ENCODE data around the gene ARHGEF39. TPM values are rescaled to one million over a fixed set of nuclear protein-coding genes. Genes with fewer than 3 reads are reported as not detected.

Gene ARHGEF39
- polyA plus RNA-seq (2013, experiment 1 of 2): 0.81 TPM
- polyA plus RNA-seq (2013, experiment 2 of 2): 0.73 TPM

GRCh38 chr9:35664531-35665470 lies at the start of gene ARHGEF39:
Gene ARHGEF39 (minus strand): TSS chr9:35665195. CDS start chr9:35665169, 26 bp downstream.
- H3K18ac ChIP-seq (ENCODE audit: low read depth in 1 of 2, low read length in 2 of 2): peak within 1 kb of the TSS; percentile 78 to 83
- no peak within 1 kb of the TSS for H2BK5ac ChIP-seq (ENCODE audit: low read depth, low read length, poor library complexity, severe bottlenecking)

DNA sequence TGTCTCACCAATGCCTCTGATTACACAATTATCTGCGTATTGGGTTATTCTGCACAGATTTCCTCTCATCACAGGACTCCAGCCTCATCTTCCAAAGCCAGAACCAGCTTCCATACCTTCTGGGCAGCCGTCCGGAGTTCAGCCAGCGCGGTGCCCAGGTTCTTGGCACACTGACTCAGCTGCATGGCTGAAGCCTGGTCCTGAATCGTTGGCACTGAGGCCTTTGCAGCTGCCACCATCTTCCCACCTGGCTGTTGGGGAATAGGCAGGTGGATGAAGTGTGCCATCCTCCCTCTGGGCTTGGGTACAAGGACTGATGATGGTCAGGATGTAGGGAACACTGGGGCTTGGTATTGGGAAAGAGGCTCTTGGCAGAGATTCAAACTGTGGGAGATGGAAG lies 49.1 kb upstream of the ARHGEF39 start:
- no peak for DNase-seq
- Histone ChIP-seq H3K23ac (ENCODE audit: low read length in 2 of 2) (peak overlapping the region in 1 of 2 experiments; percentile 35), H2BK120ac (ENCODE audit: low read depth, low read length) (no peak overlapping the region), H2BK15ac (ENCODE audit: low read depth, poor library complexity, severe bottlenecking) (no peak overlapping the region), H2BK12ac (ENCODE audit: low read length in 2 of 2) (no peak overlapping the region), H3K4me1 (ENCODE audit: control insufficient read depth, insufficient read depth, low read depth, low read length) (peaks cover 7% of the 10 kb centered on the region), H3K9me3 (ENCODE audit: control insufficient read depth, low read length) (no peaks in the 10 kb centered on the region), H3K4ac (ENCODE audit: low read depth in 1 of 2, low read length in 2 of 2) (no peak overlapping the region), H3K4me2 (ENCODE audit: low read length, poor library complexity, severe bottlenecking) (no peak overlapping the region), H3K18ac (ENCODE audit: low read depth in 1 of 2, low read length in 2 of 2) (no peak overlapping the region), H3K36me3 (ENCODE audit: control insufficient read depth in 1 of 2, insufficient read depth in 2 of 2, low read depth in 1 of 2, low read length in 2 of 2) (peaks cover 79 to 94% of the 10 kb centered on the region in 2 experiments), H3K27me3 (ENCODE audit: control insufficient read depth in 1 of 2, insufficient read depth in 1 of 2, low read length in 2 of 2) (no peaks in the 10 kb centered on the region), H2AFZ (ENCODE audit: low read depth, low read length) (no peak overlapping the region), H3K27ac (ENCODE audit: low read length, poor library complexity, severe bottlenecking) (no peak overlapping the region), H3K4me3 (ENCODE audit: insufficient read depth in 1 of 2, low read depth in 1 of 2, low read length in 2 of 2) (no peak overlapping the region), H2AK5ac (ENCODE audit: low read length, severe bottlenecking) (no peak overlapping the region), H3K79me1 (replicated peaks; ENCODE audit: low read length, poor library complexity, severe bottlenecking) (peaks cover 56% of the 10 kb centered on the region), H4K91ac (ENCODE audit: low read length) (no peak overlapping the region), H4K8ac (ENCODE audit: low read length) (peak overlapping the region; percentile 31), H3K9ac (ENCODE audit: low read length) (no peak overlapping the region), H2BK5ac (ENCODE audit: low read depth, low read length, poor library complexity, severe bottlenecking) (no peak overlapping the region), H3K14ac (ENCODE audit: low read length in 2 of 2) (no peak overlapping the region)
- 97% methylated on average over 6 of the region's 6 CpGs for WGBS

More at GRCh38 chr9:35664531-35665470, at the start of gene ARHGEF39:
- Histone ChIP-seq H3K27me3 (ENCODE audit: control insufficient read depth in 1 of 2, insufficient read depth in 1 of 2, low read length in 2 of 2) (no peaks in the 10 kb centered on the region), H3K4me3 (ENCODE audit: insufficient read depth in 1 of 2, low read depth in 1 of 2, low read length in 2 of 2) (peak within 1 kb of the TSS; percentile 58 to 86), H2AK5ac (ENCODE audit: low read length, severe bottlenecking) (peak within 1 kb of the TSS; percentile 39), H3K9me3 (ENCODE audit: control insufficient read depth, low read length) (no peaks in the 10 kb centered on the region), H2BK15ac (ENCODE audit: low read depth, poor library complexity, severe bottlenecking) (peak within 1 kb of the TSS; percentile 70), H3K23ac (ENCODE audit: low read length in 2 of 2) (peak within 1 kb of the TSS in 1 of 2 experiments; percentile 90), H2AFZ (ENCODE audit: low read depth, low read length) (peak within 1 kb of the TSS; percentile 95), H3K14ac (ENCODE audit: low read length in 2 of 2) (peak within 1 kb of the TSS in 1 of 2 experiments; percentile 48), H4K8ac (ENCODE audit: low read length) (peak within 1 kb of the TSS; percentile 93), H3K9ac (ENCODE audit: low read length) (peak within 1 kb of the TSS; percentile 81), H3K4ac (ENCODE audit: low read depth in 1 of 2, low read length in 2 of 2) (peak within 1 kb of the TSS; percentile 70 to 91), H3K27ac (ENCODE audit: low read length, poor library complexity, severe bottlenecking) (no peak within 1 kb of the TSS), H2BK120ac (ENCODE audit: low read depth, low read length) (peak within 1 kb of the TSS; percentile 59), H3K79me1 (replicated peaks; ENCODE audit: low read length, poor library complexity, severe bottlenecking) (peaks cover 16% of the 10 kb centered on the region), H3K36me3 (ENCODE audit: control insufficient read depth in 1 of 2, insufficient read depth in 2 of 2, low read depth in 1 of 2, low read length in 2 of 2) (peaks cover 18 to 30% of the 10 kb centered on the region in 2 experiments), H3K4me1 (ENCODE audit: control insufficient read depth, insufficient read depth, low read depth, low read length) (peaks cover 23% of the 10 kb centered on the region), H4K91ac (ENCODE audit: low read length) (peak within 1 kb of the TSS; percentile 79), H3K4me2 (ENCODE audit: low read length, poor library complexity, severe bottlenecking) (peak within 1 kb of the TSS; percentile 97), H2BK12ac (ENCODE audit: low read length in 2 of 2) (peak within 1 kb of the TSS; percentile 28 to 33)
- 7% methylated on average over 57 of the region's 58 CpGs for WGBS
- peak; percentile 77 for DNase-seq

GRCh38 chr9:35713578-35713977 lies 48.6 kb upstream of the ARHGEF39 start:
- Histone ChIP-seq H2AFZ (ENCODE audit: low read depth, low read length) (no peak overlapping the region), H2BK5ac (ENCODE audit: low read depth, low read length, poor library complexity, severe bottlenecking) (no peak overlapping the region), H2AK5ac (ENCODE audit: low read length, severe bottlenecking) (no peak overlapping the region), H2BK15ac (ENCODE audit: low read depth, poor library complexity, severe bottlenecking) (no peak overlapping the region), H4K91ac (ENCODE audit: low read length) (no peak overlapping the region), H3K27ac (ENCODE audit: low read length, poor library complexity, severe bottlenecking) (no peak overlapping the region), H3K14ac (ENCODE audit: low read length in 2 of 2) (no peak overlapping the region), H3K79me1 (replicated peaks; ENCODE audit: low read length, poor library complexity, severe bottlenecking) (peaks cover 50% of the 10 kb centered on the region), H4K8ac (ENCODE audit: low read length) (peak overlapping the region; percentile 31), H3K4me2 (ENCODE audit: low read length, poor library complexity, severe bottlenecking) (no peak overlapping the region), H3K23ac (ENCODE audit: low read length in 2 of 2) (no peak overlapping the region), H3K4ac (ENCODE audit: low read depth in 1 of 2, low read length in 2 of 2) (no peak overlapping the region), H3K9me3 (ENCODE audit: control insufficient read depth, low read length) (no peaks in the 10 kb centered on the region), H3K4me1 (ENCODE audit: control insufficient read depth, insufficient read depth, low read depth, low read length) (peaks cover 7% of the 10 kb centered on the region), H3K4me3 (ENCODE audit: insufficient read depth in 1 of 2, low read depth in 1 of 2, low read length in 2 of 2) (no peak overlapping the region), H3K9ac (ENCODE audit: low read length) (no peak overlapping the region), H2BK12ac (ENCODE audit: low read length in 2 of 2) (no peak overlapping the region), H3K36me3 (ENCODE audit: control insufficient read depth in 1 of 2, insufficient read depth in 2 of 2, low read depth in 1 of 2, low read length in 2 of 2) (peaks cover 76 to 94% of the 10 kb centered on the region in 2 experiments), H3K27me3 (ENCODE audit: control insufficient read depth in 1 of 2, insufficient read depth in 1 of 2, low read length in 2 of 2) (no peaks in the 10 kb centered on the region), H3K18ac (ENCODE audit: low read depth in 1 of 2, low read length in 2 of 2) (no peak overlapping the region), H2BK120ac (ENCODE audit: low read depth, low read length) (no peak overlapping the region)
- no peak for DNase-seq
- WGBS: 91% methylated on average over 3 of the region's 3 CpGs

- Histone ChIP-seq H3K27ac (ENCODE audit: low read length, poor library complexity, severe bottlenecking) (no peak overlapping the region), H2BK120ac (ENCODE audit: low read depth, low read length) (no peak overlapping the region), H2AFZ (ENCODE audit: low read depth, low read length) (no peak overlapping the region), H2BK12ac (ENCODE audit: low read length in 2 of 2) (no peak overlapping the region), H3K79me1 (replicated peaks; ENCODE audit: low read length, poor library complexity, severe bottlenecking) (peaks cover 48% of the 10 kb centered on the region), H3K9me3 (ENCODE audit: control insufficient read depth, low read length) (no peaks in the 10 kb centered on the region), H3K18ac (ENCODE audit: low read depth in 1 of 2, low read length in 2 of 2) (no peak overlapping the region), H3K27me3 (ENCODE audit: control insufficient read depth in 1 of 2, insufficient read depth in 1 of 2, low read length in 2 of 2) (no peaks in the 10 kb centered on the region), H3K4me2 (ENCODE audit: low read length, poor library complexity, severe bottlenecking) (no peak overlapping the region), H2AK5ac (ENCODE audit: low read length, severe bottlenecking) (no peak overlapping the region), H3K36me3 (ENCODE audit: control insufficient read depth in 1 of 2, insufficient read depth in 2 of 2, low read depth in 1 of 2, low read length in 2 of 2) (peaks cover 74 to 94% of the 10 kb centered on the region in 2 experiments), H3K9ac (ENCODE audit: low read length) (no peak overlapping the region), H3K23ac (ENCODE audit: low read length in 2 of 2) (no peak overlapping the region), H3K4me3 (ENCODE audit: insufficient read depth in 1 of 2, low read depth in 1 of 2, low read length in 2 of 2) (no peak overlapping the region), H2BK5ac (ENCODE audit: low read depth, low read length, poor library complexity, severe bottlenecking) (no peak overlapping the region), H3K4me1 (ENCODE audit: control insufficient read depth, insufficient read depth, low read depth, low read length) (peaks cover 7% of the 10 kb centered on the region), H3K4ac (ENCODE audit: low read depth in 1 of 2, low read length in 2 of 2) (no peak overlapping the region), H4K91ac (ENCODE audit: low read length) (no peak overlapping the region), H4K8ac (ENCODE audit: low read length) (no peak overlapping the region), H3K14ac (ENCODE audit: low read length in 2 of 2) (no peak overlapping the region), H2BK15ac (ENCODE audit: low read depth, poor library complexity, severe bottlenecking) (no peak overlapping the region)
- no peak for DNase-seq
- 95% methylated on average over 10 of the region's 11 CpGs for WGBS
These were observed 47.9 kb upstream of the ARHGEF39 start for GRCh38 chr9:35712762-35713400.

Measured in mesenchymal stem cell (in vitro differentiated cells and primary cell).